OCI-LY1 (cell line): ENCODE results near the gene CREB5.

Experiments used
- H2AFZ ChIP-seq: fragments of 200-600 bp; sonication (generic), shearing (Covaris generic); 2 replicates; pipeline ENCODE4 v1.6.0; 2014; ENCODE audit warnings: antibody characterized with exemption, mild to moderate bottlenecking, low read length
- H3F3A ChIP-seq: fragments of 200-600 bp; sonication (generic), shearing (Covaris generic); 2 replicates; pipeline ENCODE4 v1.6.0; 2014; ENCODE audit warnings: mild to moderate bottlenecking, antibody characterized with exemption, low read length, moderate library complexity; ENCODE audit not compliant: insufficient read depth
- H3K27ac ChIP-seq: fragments of 200-600 bp; sonication (generic); 2 replicates; pipeline ENCODE4 v1.5.1; 2014; ENCODE audit warnings: low read length, mixed run types, mild to moderate bottlenecking, low read depth; ENCODE audit not compliant: poor library complexity, severe bottlenecking
- H3K27me3 ChIP-seq: fragments of 200-600 bp; sonication (generic); 2 replicates; pipeline ENCODE4 v1.6.0; 2014; ENCODE audit warnings: antibody characterized with exemption, mild to moderate bottlenecking, low read length, moderate library complexity; ENCODE audit not compliant: insufficient read depth
- H3K36me3 ChIP-seq: fragments of 200-600 bp; sonication (generic); 2 replicates; pipeline ENCODE4 v1.6.1; 2014; ENCODE audit warnings: mild to moderate bottlenecking, antibody characterized with exemption, low read length, moderate library complexity, mixed read lengths; ENCODE audit not compliant: insufficient read depth
- H3K4me1 ChIP-seq: fragments of 200-600 bp; sonication (generic); 2 replicates; pipeline ENCODE4 v1.5.1; 2014; ENCODE audit warnings: mild to moderate bottlenecking, low read length, moderate library complexity; ENCODE audit not compliant: insufficient read depth, severe bottlenecking
- H3K4me2 ChIP-seq: fragments of 200-600 bp; sonication (generic), shearing (Covaris generic); 2 replicates; pipeline ENCODE4 v1.6.1; 2014; ENCODE audit warnings: low read length
- H3K4me3 ChIP-seq: fragments of 200-600 bp; sonication (generic); 2 replicates; pipeline ENCODE4 v1.5.1; 2014; ENCODE audit warnings: low read length, low read depth, mild to moderate bottlenecking, mixed read lengths; ENCODE audit not compliant: poor library complexity, severe bottlenecking
- H3K79me2 ChIP-seq: fragments of 200-600 bp; shearing (Covaris generic); 2 replicates; pipeline ENCODE4 v1.6.1; 2016; ENCODE audit warnings: mixed run types, low read length, mixed read lengths; ENCODE audit not compliant: insufficient read depth
- H3K9ac ChIP-seq: fragments of 200-600 bp; sonication (generic), shearing (Covaris generic); 2 replicates; pipeline ENCODE4 v1.6.1; 2014; ENCODE audit warnings: mild to moderate bottlenecking, low read length, mixed read lengths
- H3K9me2 ChIP-seq: fragments of 200-600 bp; sonication (generic), shearing (Covaris generic); 2 replicates; pipeline ENCODE4 v1.6.1; 2014; ENCODE audit warnings: low read depth, mild to moderate bottlenecking, low read length, mixed read lengths
- H3K9me3 ChIP-seq: fragments of 200-600 bp; shearing (Covaris generic); 2 replicates; pipeline ENCODE4 v1.6.1; 2014; ENCODE audit warnings: low read length, mixed read lengths
- H4K20me1 ChIP-seq: fragments of 200-600 bp; sonication (generic), shearing (Covaris generic); 2 replicates; pipeline ENCODE4 v1.6.0; 2016; ENCODE audit warnings: mild to moderate bottlenecking, low read length; ENCODE audit not compliant: insufficient read depth
- CTCF ChIP-seq: fragments of 200-600 bp; sonication (generic), shearing (Covaris generic); IDR thresholded peaks from 2 replicates; pipeline ENCODE4 v1.5.1; 2017; ENCODE audit warnings: mild to moderate bottlenecking, antibody characterized with exemption, low read length, moderate library complexity, mixed read lengths
- EZH2 ChIP-seq: fragments of 200-600 bp; sonication (generic), shearing (Covaris generic); IDR thresholded peaks from 2 replicates; pipeline ENCODE4 v1.8.0; 2017; ENCODE audit warnings: borderline replicate concordance, mixed run types, mild to moderate bottlenecking, antibody characterized with exemption, low read length, moderate library complexity, mixed read lengths

Gene CREB5

GRCh38 chr7:28768577-28769147 is 356.3 kb downstream of the CREB5 start:
- H2AFZ ChIP-seq: no peak overlapping the region
- H3K4me1 ChIP-seq: no peaks in the 10 kb centered on the region
- H3K4me3 ChIP-seq: no peak overlapping the region
- H3K4me2 ChIP-seq: no peak overlapping the region
- no peaks in the 10 kb centered on the region for H4K20me1 ChIP-seq
- no peaks in the 10 kb centered on the region for H3K27me3 ChIP-seq
- TF ChIP-seq EZH2 (no peak), CTCF (no peak)
- no peaks in the 10 kb centered on the region for H3K36me3 ChIP-seq
- no peak overlapping the region for H3K27ac ChIP-seq
- H3K79me2 ChIP-seq: no peaks in the 10 kb centered on the region
- no peak overlapping the region for H3K9ac ChIP-seq
- no peaks in the 10 kb centered on the region for H3K9me3 ChIP-seq
- no peaks in the 10 kb centered on the region for H3F3A ChIP-seq
- H3K9me2 ChIP-seq: no peaks in the 10 kb centered on the region

DNA sequence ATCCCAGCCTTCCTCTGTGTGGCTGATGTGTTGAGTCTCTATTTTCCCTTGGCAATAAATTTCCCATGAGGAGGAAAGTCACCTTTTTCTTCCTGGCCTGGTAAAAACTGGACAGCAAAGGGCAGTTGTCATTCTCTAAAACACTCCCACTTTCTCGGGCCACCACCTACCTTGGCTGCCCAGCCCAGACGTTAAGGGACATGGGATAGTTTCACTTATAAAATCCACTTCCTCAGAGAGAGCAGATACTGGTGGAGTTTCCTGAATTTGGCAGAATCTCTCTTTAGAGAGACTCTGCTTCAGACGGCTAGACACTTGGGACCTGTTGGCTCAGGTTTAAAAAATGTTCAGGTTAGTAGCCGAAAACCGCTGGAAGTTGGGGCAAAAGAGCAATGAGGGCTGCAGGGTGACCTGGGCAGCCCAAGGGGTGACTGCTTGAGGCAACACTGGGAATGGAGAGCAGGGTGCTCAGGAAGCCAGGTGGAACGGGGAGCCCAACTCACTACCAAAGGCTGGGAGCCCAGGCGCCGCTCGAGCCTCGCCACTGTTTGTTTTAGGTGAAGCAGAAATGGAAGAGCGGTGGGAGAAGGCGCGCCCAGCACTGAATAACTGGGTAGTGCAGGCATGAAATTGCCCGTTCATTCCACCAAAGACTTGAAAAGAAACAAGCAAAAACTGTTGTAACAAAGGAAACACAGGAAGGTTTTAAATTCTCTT is 359.7 kb downstream of the CREB5 start:
- H3K27me3 ChIP-seq: no peaks in the 10 kb centered on the region
- H3K9me3 ChIP-seq: no peaks in the 10 kb centered on the region
- no peaks in the 10 kb centered on the region for H3K36me3 ChIP-seq
- no peaks in the 10 kb centered on the region for H3K9me2 ChIP-seq
- H2AFZ ChIP-seq: no peak overlapping the region
- no peaks in the 10 kb centered on the region for H4K20me1 ChIP-seq
- H3F3A ChIP-seq: no peaks in the 10 kb centered on the region
- TF ChIP-seq CTCF (no peak), EZH2 (no peak)
- no peak overlapping the region for H3K9ac ChIP-seq
- no peaks in the 10 kb centered on the region for H3K4me1 ChIP-seq
- no peaks in the 10 kb centered on the region for H3K79me2 ChIP-seq
- no peak overlapping the region for H3K27ac ChIP-seq
- H3K4me3 ChIP-seq: no peak overlapping the region
- no peak overlapping the region for H3K4me2 ChIP-seq

GRCh38 chr7:28773423-28774145 is 361.3 kb downstream of the CREB5 start:
- Histone ChIP-seq H3K9me3 (no peaks in the 10 kb centered on the region), H3K36me3 (no peaks in the 10 kb centered on the region; the same call in 1 of the 2 replicates), H3K79me2 (no peaks in the 10 kb centered on the region), H3K4me1 (no peaks in the 10 kb centered on the region), H3K4me3 (no peak overlapping the region), H4K20me1 (no peaks in the 10 kb centered on the region), H3K9me2 (no peaks in the 10 kb centered on the region), H3F3A (no peaks in the 10 kb centered on the region), H2AFZ (no peak overlapping the region), H3K27ac (no peak overlapping the region), H3K27me3 (no peaks in the 10 kb centered on the region), H3K4me2 (no peak overlapping the region), H3K9ac (no peak overlapping the region)
- TF ChIP-seq CTCF: no peak
- no peak for TF ChIP-seq EZH2
